EL (cell line): ENCODE data around the gene BRPF1.

Experiments
- DNase-seq: peaks from one replicate; pipeline ENCODE4 v3.0.0-alpha.2; 2016

The BRPF1 gene

DNA sequence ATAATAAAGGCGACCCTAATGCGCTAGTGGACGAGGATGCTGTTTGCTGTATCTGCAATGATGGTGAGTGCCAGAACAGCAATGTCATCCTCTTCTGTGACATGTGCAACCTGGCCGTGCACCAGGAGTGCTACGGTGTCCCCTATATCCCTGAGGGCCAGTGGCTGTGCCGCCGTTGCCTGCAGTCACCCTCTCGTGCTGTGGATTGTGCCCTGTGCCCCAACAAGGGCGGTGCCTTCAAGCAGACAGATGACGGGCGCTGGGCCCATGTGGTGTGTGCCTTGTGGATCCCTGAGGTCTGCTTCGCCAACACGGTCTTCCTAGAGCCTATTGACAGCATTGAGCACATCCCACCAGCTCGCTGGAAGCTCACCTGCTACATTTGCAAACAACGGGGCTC, 7.6 kb downstream of the BRPF1 start:
- no peak for DNase-seq

- no peak for DNase-seq
These were observed 11.0 kb downstream of the BRPF1 start for GRCh38 chr3:9742560-9742959.

GRCh38 chr3:9743548-9743947, 12.0 kb downstream of the BRPF1 start:
- DNase-seq: no peak

- DNase-seq: no peak
These were observed 12.6 kb downstream of the BRPF1 start for GRCh38 chr3:9744162-9744561.

- DNase-seq: no peak
These were observed 14.0 kb downstream of the BRPF1 start for GRCh38 chr3:9745521-9745920.

DNA sequence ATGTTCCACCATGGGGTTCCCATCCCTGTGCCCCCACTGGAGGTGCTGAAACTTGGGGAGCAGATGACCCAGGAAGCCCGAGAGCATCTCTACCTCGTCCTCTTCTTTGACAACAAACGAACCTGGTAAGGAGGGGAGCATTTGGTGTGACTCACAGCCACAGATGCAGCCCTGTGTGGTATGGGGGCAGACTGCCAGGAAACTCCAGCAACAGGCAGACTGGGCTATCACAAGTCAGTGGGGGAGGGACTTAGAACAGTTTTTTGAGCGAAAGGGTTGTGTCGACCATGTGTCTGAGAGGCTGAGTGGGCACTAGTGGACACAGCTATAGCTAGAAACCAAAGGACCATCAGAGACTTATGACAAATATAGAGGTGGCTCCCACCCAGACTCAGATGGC, 14.8 kb downstream of the BRPF1 start:
- DNase-seq: peak; percentile 84

DNA sequence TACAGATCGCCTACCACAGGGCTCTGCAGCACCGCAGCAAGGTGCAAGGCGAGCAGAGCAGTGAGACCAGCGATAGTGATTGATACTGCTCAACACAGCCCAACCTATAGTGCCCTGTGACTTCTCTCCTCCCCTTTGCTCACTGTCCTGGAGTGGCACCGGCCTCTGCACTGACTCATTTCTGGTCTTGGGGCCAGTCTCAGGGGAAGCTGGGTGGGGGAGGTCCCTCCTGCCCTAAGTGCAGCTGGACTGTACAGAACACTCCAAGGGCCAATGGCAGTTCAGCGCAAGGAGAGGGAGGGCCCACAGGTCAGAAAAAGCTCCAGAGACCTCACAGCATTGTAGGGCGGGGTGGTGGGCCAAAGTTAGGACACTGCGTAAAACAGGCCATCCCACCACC, 15.7 kb downstream of the BRPF1 start:
- DNase-seq: peak; percentile 54

DNA sequence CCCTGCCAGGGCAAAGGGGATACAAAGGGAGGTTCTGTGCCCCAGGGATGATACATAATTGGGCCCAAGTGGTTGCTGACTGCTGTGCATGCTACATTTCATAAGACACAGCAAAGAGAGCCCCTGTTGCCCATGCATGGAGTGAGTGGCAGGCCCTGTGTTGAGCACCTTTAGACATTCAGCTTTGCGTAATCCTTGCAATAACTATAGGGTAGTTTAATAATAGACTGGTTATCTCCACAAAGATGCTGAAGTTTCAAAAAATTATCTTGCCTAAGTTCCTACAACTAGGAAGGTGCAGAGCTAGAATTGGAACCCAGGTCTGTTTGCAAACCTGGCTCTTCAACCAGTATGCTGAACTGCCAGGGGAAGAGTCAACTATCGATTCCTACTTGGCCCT, 16.5 kb downstream of the BRPF1 start:
- no peak for DNase-seq

DNA sequence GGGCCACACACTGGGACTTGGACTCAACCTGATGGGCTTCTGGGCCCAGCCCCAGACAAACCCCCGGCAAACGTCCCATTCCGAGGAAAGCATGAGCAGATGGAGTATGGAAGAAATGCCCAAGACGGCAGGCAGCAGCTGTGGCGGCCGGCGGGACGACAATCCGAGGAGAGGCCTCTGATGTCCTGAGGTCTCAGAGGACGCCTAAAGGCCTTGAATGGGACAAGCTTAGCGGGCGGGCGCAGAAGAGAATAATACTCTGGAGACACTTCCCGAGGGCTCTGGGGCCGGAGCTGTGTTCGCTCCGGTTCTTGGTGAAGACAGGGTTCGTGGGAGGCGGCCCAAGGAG, 17.7 kb downstream of the BRPF1 start:
- DNase-seq: no peak

- peak; percentile 99 for DNase-seq
These were observed 18.4 kb downstream of the BRPF1 start, which contains the start of gene OGG1 for GRCh38 chr3:9749645-9750555. OGG1 (plus strand) TSS chr3:9749952; CDS start chr3:9750287, 335 bp downstream.

- no peak for DNase-seq
These were observed 19.2 kb downstream of the BRPF1 start for GRCh38 chr3:9750556-9751411.

DNA sequence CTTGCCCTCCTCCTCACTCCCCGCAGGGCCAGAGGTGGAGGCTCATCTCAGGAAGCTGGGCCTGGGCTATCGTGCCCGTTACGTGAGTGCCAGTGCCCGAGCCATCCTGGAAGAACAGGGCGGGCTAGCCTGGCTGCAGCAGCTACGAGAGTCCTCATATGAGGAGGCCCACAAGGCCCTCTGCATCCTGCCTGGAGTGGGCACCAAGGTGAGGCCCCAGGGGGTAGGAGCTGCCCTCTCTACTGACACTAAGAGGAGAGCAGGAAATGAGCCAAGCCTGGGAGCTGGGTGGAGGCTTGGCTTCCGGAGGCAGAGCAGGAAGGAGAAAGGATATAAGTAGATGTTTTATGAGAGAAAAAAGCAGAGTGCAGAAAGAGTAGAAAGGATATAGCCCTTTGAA, 23.1 kb downstream of the BRPF1 start:
- no peak for DNase-seq

- DNase-seq: no peak
These were observed 25.9 kb downstream of the BRPF1 start for GRCh38 chr3:9757427-9757826.

DNA sequence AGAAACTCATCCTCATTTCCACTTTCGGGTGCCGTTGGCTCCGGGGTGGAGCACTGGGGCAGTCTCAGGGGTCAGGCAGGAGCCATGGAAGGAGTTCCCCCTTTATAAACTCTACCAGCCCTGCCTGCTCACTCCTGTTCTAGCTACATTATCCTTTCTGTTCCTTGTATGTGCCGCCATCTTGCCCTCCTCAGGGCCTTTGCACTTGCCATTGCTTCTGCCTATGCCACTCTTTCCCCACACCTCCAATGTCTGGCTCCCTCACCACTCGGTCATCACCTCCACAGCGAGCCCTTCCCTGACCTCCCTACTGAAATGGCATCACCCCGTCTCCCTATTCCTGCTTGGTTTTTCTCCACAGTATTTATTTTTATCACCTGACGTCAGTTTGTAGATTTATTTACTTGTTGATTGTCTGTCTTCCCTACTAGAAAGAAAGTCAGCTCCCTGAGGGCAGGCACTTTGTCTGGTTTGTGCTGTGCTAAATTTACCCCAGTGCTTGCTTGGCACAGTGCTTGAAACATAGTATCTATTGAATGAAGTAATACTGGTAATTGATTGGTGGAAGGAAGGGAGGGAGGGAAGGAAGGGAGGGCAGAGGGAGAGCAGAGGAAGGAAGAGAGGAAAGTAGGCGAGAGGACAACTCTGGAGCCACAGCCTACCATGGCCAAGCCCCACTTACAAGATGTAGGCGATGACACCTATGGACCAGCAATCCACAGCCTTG, 29.4 kb downstream of the BRPF1 start:
- DNase-seq: no peak

DNA sequence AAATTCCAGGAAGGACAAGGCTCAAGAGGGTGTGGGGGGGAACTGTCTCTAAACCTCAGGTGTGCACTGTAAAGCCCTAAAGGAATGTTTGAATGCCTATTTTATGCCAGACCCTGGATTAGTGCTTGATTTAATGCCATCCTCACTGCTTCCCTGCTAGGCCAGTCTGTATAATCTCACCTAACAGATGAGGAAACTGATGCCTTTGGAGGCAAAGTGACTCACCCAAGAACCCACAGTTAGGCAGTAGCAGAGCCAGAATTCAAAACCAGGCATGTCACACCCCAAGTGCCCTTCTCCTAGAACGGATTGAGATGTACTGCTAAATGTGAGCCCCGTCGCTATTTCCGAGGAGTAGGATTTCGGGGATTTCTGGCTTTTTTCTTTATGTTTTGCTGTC, 30.4 kb downstream of the BRPF1 start:
- no peak for DNase-seq

GRCh38 chr3:9762871-9763270, 31.3 kb downstream of the BRPF1 start:
- DNase-seq: no peak

DNA sequence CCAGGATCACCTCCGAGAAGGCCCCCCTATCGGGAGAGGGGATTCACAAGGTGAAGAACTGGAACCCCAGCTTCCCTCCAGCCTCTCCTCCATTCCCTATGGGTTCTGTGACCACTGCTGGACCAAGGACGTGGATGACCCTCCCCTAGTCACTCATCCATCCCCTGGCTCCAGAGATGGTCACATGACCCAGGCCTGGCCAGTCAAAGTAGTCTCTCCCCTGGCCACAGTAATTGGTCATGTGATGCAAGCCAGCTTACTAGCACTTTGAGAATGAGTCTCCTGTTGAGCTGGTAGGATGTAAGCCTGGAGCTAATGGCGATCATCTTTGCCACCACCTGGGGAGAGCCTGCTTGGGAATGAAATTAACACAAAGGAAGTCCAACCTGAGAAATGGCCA, 34.3 kb downstream of the BRPF1 start:
- no peak for DNase-seq

DNA sequence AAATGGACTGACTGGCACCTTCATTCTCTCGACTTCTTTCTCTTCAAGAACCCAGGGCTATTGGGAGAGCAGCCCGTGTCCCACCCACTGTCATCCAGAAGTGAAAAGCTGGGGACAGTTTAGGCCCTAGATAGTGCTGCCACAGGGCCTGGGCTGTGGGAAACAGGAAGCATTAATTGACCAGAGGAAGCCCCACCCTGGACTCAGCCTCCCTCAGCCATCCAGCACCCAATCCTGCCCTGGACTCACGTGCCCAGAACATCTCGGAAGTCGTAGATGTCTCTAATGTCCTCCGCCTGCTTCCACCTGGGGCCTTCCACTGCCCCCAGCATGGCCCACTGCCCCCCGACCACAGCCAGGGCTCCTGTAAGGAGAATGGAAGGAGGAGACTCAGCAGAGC, 35.9 kb downstream of the BRPF1 start:
- no peak for DNase-seq

DNA sequence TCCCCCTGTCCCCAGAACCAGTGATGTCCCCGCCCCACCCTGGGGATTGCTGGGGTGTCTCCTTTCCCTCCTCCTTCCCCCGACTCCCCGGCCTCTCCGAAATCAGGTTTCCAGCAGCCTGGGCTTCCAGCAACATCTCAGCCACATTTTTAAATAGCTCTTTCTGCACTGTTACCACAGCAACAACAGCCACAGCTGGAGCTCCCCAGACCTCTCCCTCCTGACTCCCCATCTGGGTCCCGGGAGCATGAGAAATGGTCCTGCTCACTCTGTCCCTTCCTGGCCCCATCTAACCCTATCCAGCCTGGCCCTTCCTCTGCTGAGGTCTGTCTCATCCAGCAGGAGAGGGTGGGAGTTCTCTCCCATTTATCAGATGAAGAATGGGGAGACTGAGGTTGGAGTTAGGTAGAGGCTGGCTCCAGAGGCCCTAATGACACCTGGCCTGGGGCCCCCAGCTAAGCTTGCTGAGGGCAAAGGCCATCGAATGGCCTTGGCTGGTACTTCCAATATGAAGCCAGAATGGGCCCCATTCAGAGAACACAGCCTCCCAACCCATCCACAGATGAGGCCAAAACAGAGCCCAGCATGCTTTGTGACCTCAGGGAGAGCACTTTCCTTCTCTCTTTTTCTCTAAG, 36.7 kb downstream of the BRPF1 start:
- DNase-seq: no peak

GRCh38 chr3:9769012-9769411, 37.5 kb downstream of the BRPF1 start:
- no peak for DNase-seq

- peak; percentile 73 for DNase-seq
These were observed 38.1 kb downstream of the BRPF1 start, which contains the start of gene CAMK1 for GRCh38 chr3:9769426-9770275. CAMK1 (minus strand) TSS chr3:9769947; CDS start chr3:9767749, 2,198 bp downstream.
